ENCODE results near the gene PIGR. TPM values are rescaled to one million over a fixed set of nuclear protein-coding genes. Genes with fewer than 3 reads are reported as not detected.
A peak's percentile ranks its signal among the peaks of the same experiment; 100 is the strongest.

PIGR gene
- total RNA-seq, 1 experiment from 2014 or later: 2.6 TPM

GRCh38 chr1:206898915-206899431 is 47.3 kb downstream of the PIGR start (continued):
- TF ChIP-seq REST (IDR thresholded peaks at IDR 0.05; ENCODE audit: low read depth) (no peak), EZH2 (IDR thresholded peaks at IDR 0.05) (no peak), RAD21 (IDR thresholded peaks at IDR 0.05; ENCODE audit: low read depth) (no peak), ZFX (IDR thresholded peaks at IDR 0.05) (no peak), TCF7L2 (IDR thresholded peaks at IDR 0.05; ENCODE audit: borderline replicate concordance, extremely low read depth, insufficient read depth, insufficient read length) (no peak), ELF1 (IDR thresholded peaks at IDR 0.05; ENCODE audit: borderline replicate concordance, low read depth) (no peak), JUND (IDR thresholded peaks at IDR 0.05) (no peak), SIN3A (IDR thresholded peaks at IDR 0.05; ENCODE audit: low read depth) (no peak), SP1 (IDR thresholded peaks at IDR 0.05; ENCODE audit: low read depth) (no peak)

- peaks cover 9 to 18% of the 10 kb centered on the region in 2 experiments for H3K4me1 ChIP-seq (ENCODE audit: control insufficient read depth in 1 of 2, insufficient read depth in 2 of 2, low read length in 2 of 2)
- H3K4me3 ChIP-seq (replicated peaks in 1 of 2; ENCODE audit: low read depth in 1 of 2, low read length in 2 of 2): 0 out of 4 replicates have a peak overlapping the region, but pooled peaks of 1 of the 2 experiments have one; percentile 9
- H3K27ac ChIP-seq (ENCODE audit: low read depth, low read length): no peak overlapping the region
- DNase-seq (ENCODE audit: low read depth, low spot score) (no peak), ATAC-seq (peak; percentile 76)
- intact Hi-C loops (cut with micrococcal nuclease): no loop called here
- no peaks in the 10 kb centered on the region for H3K27me3 ChIP-seq (ENCODE audit: insufficient read depth, low read length)
- ChIA-PET POLR2A (no interaction called here), CTCF (interaction anchor here (0.9 kb wide), 1 partner anchor 33 kb away, joined by 3 read pairs; the partner anchor contains the start of gene IL20), RAD21 (ENCODE audit: low non-redundant PET in 1 of 2, low total read pairs in 2 of 2, uncharacterized antibody in 2 of 2, unreplicated experiment in 2 of 2) (no interaction called here)
- 0 out of 2 replicates have a peak, but pooled peaks have one; percentile 11 for TF ChIP-seq JUND (IDR thresholded peaks at IDR 0.05)
- no peak for TF ChIP-seq ZFX (IDR thresholded peaks at IDR 0.05)
- TF ChIP-seq MAX (IDR thresholded peaks at IDR 0.05): no peak
- TF ChIP-seq TCF7L2 (IDR thresholded peaks at IDR 0.05; ENCODE audit: borderline replicate concordance, extremely low read depth, insufficient read depth, insufficient read length): no peak
- TF ChIP-seq FOSL1 (IDR thresholded peaks at IDR 0.05; ENCODE audit: low read depth): peak; percentile 28; the same call in 1 of the 2 replicates
- no peak for TF ChIP-seq POLR2AphosphoS5 (IDR thresholded peaks at IDR 0.05; ENCODE audit: low read depth, low read length)
- no peaks in the 10 kb centered on the region for H3K9me2 ChIP-seq (ENCODE audit: insufficient read depth)
- no TSS peak for BruUV-seq (replicated peaks)
- H3K79me2 ChIP-seq (ENCODE audit: insufficient read depth, low read length): no peaks in the 10 kb centered on the region
- H2AFZ ChIP-seq (ENCODE audit: low read depth, low read length, poor library complexity, severe bottlenecking): peak overlapping the region; percentile 56
- H3K36me3 ChIP-seq (ENCODE audit: control insufficient read depth in 1 of 2, insufficient read depth in 2 of 2, low read length in 2 of 2): no peaks in the 10 kb centered on the region
- no peaks in the 10 kb centered on the region for H4K20me1 ChIP-seq (ENCODE audit: insufficient read depth)
- peak overlapping the region; percentile 63 for H3K4me2 ChIP-seq (ENCODE audit: low read length)
- no peak overlapping the region for H3K9ac ChIP-seq (ENCODE audit: low read length)
- H3K9me3 ChIP-seq (ENCODE audit: control insufficient read depth in 1 of 2, insufficient read depth in 1 of 2, low read depth in 1 of 2, low read length in 2 of 2): no peaks in the 10 kb centered on the region
Measured at GRCh38 chr1:206898089-206898914, 48.0 kb downstream of the PIGR start.

Measured in HCT116 (cell line).